GM19397 (cell line): ENCODE measurements around the gene TSPAN1.
"Not testable (repeated sequence)": the region's sequence is repeated elsewhere in the genome, so short reads cannot be mapped to it uniquely, and the experiment has no call there.

Source experiments
- ATAC-seq: cut with Tn5 transposase; IDR thresholded peaks from one replicate; pipeline ENCODE4 v1.9.1; 2021; ENCODE audit warnings: mild to moderate bottlenecking, moderate library complexity; ENCODE audit not compliant: unreplicated experiment

The TSPAN1 gene

GRCh38 chr1:46211051-46211450, 36.2 kb downstream of the TSPAN1 start:
- no peak for ATAC-seq

GRCh38 chr1:46215504-46215903, 40.6 kb downstream of the TSPAN1 start:
- no peak for ATAC-seq

DNA sequence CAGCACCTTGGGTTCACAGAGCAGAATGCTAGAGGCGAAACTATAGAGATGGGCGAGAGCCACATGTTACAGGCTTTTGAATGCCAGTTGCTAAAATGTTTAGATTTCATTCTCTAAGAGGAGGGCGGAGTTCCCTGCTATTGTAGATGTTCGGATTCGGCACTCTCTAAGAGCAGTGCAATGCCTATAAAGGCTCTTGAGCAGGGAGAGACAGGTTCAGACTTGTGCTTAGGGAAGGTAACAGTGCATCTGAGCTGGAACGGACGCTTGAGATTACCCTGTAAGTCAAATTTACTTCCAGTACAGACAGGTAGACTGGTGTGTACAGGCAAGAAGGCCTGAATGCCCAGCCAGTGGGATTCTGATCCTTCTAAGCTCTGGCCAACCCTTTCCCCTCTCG, 43.6 kb downstream of the TSPAN1 start:
- ATAC-seq = no peak

DNA sequence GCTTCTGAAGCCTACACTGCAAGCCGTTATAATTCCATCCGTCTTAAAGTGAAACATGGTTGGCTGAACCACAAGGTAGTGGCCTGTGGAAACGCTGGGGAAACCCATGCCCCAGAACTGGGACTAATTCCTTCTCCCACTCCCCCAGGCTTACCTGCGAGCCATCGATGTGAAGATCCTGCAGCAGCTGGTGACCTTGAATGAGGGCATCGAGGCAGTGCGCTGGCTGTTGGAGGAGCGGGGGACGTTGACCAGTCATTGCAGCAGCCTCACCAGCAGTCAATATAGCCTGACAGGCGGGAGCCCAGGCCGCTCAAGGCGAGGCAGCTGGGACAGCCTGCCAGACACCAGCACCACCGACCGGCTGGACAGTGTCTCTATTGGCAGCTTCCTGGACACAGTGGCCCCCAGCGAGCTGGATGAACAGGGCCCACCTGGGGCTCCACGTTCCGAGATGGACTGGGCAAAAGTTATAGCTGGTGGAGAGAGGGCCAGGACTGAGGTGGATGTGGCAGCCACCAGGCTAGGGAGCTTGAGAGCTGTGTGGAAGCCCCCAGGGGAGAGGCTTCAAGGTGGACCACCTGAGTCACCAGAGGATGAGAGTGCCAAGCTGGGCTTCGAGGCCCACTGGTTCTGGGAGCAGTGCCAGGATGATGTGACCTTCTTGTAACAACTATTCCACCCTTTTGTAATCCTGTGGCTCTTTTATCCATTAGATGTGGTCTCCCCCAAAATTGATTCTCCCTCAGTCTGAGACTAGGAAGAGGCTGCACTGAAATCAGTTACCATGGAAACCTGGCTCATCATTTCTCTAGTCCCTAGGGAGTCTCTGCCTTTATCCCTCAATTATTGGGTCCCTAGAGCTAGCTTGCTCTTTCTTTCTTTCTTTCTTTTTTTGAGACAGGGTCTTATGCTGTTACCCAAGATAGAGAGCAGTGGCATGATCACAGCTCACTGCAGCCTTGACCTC, 44.9 kb downstream of the TSPAN1 start:
- ATAC-seq = no peak

DNA sequence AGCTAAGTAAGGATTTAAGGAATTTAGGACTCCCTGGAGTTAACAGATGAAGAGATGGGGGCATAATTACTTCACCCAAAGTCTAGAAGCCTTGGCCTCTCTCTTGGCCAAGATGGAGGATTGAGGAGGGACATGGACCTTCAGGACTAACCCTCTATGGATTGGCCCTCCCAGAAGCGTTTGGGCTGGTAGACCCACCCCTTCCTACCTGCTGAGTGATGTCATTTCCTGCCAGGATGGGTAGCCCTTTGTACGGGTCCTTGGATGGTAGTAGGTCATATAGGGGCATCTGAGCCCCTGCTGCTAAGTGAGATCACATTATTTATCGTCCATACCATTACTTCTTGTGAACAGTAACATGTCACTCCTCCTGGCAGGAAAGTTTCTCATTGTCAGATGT, 45.9 kb downstream of the TSPAN1 start:
- ATAC-seq = no peak

GRCh38 chr1:46221749-46222148, 46.9 kb downstream of the TSPAN1 start:
- no peak for ATAC-seq

GRCh38 chr1:46223055-46223454, 48.2 kb downstream of the TSPAN1 start:
- ATAC-seq = not testable (repeated sequence)

GRCh38 chr1:46223472-46223943, 48.6 kb downstream of the TSPAN1 start:
- peak; percentile 61 for ATAC-seq

- ATAC-seq = no peak
Measured at GRCh38 chr1:46224966-46225365, 50.1 kb downstream of the TSPAN1 start.

GRCh38 chr1:46231231-46231630, 56.3 kb downstream of the TSPAN1 start:
- ATAC-seq = not testable (repeated sequence)
